Activated CD4-positive, alpha-beta T cell treated with anti-CD3 and anti-CD28 coated beads for 48 hours (primary cell): ENCODE results near the gene HSD3B1.
A peak's percentile ranks its signal among the peaks of the same experiment; 100 is the strongest.

Experiments
- DNase-seq: peaks from one replicate; pipeline ENCODE4 v3.0.0-alpha.2; 2020

Gene HSD3B1

DNA sequence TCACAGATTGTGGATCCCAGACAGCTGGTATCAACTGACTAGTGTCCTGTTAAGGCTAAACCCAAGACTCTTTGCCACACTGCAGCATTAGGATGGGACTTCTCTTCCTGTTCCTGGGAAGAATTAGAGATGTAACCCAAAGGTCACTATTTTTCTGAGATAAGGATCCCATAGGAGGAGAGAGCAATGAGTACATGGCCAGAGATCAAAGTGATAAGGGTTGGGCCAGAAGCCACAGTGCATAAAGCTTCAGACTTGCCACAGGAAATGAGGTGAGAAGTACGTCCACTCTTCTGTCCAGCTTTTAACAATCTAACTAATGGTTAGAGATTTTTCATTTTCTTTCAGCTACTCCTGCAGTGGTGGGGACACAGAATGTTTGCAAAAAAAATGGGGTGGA lies at the start of gene HSD3B1:
HSD3B1 (plus strand) TSS at position 270 of the 400 bp plus-strand sequence. CDS start 267 bp downstream, outside the sequence.
- DNase-seq: no peak

DNA sequence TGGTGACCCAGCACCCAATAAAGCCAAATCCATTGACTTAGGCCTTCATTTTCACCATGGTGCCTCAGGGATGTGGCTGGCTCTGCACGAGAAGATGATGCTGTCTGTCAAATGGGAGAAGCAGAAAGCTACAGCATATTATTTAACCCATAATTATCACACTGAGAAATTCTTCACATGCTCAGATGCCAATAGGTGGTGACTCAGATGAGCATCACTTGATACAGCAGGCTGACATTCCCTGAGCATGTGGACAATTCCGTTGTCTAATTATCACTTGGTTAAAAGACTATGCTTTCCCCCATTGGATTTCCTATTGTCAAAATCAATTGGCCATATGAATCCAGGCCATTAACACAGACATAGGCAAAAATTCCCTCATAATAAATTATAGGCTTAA lies 44.0 kb upstream of the HSD3B1 start:
- no peak for DNase-seq

DNA sequence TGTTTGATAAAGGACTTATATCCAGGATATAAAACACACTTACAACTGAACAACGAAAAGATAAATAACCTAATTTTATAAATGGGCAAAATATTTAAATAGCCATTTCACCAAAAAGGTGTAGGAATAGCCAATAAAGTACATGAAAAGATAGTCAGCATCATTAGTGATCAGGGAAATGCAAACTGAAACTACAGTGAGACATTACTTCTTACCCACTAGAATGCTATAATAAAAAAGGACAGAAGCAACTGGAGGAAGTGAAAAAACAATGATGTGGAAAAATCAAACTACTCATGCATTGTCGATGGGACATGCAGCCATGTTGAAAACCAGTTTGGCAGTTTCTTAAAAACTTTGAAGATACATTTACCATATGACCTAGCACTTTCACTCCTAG lies 43.4 kb upstream of the HSD3B1 start:
- no peak for DNase-seq

DNA sequence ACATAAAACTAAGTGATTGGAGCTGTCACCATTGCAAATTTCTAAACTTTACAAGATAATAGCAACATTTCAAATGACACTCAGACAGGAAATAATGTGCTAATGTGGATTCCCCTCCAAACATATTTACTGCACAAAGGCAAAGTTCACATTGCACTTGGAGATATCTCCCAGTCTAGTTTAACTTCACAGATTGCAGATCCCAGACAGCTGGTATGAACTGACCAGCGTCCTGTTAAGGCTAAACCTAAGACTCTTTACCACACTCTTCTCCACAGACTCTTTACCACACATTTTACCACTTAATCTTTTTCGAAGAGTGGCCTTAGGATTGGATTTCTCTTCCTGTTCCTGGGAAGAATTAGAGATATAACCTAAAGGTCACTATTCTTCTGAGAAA lies 40.6 kb upstream of the HSD3B1 start:
- no peak for DNase-seq

DNA sequence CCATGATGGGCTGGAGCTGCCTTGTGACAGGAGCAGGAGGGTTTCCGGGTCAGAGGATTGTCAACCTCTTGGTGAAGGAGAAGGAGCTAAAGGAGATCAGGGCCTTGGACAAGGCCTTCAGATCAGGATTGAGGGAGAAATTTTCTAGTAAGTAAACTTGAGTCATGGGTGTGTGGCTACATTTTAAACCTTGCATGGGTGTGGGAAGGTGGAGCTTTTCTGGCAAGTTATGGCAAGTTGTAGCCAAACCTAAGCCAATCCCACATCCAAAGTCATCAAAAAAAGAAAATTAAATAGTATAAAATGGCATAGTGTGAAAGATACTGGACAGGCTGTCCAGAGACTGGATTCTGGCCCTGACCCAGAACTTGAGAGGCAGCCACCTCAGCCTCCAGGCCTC lies 39.8 kb upstream of the HSD3B1 start:
- no peak for DNase-seq

- no peak for DNase-seq
Observed at GRCh38 chr1:119467857-119468668, 38.9 kb upstream of the HSD3B1 start.

DNA sequence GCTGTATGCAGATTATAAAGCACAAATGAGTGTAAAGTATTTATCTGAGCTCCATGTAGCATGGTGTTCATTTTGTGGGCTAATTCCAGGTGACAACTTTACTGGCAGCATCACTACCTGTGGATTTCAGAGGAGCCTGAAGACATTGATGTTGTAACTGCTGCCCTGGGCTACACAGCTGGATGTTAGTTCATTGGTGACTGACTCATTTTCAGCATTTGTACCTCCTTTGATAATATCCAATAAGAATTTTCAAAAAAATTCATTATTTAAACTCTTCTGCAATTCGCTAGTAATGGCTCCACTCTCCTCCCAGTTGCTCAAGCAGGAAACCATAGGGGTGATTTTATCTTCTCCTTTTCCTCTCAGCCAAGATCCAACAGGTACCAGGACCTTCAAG lies 37.3 kb upstream of the HSD3B1 start:
- no peak for DNase-seq

DNA sequence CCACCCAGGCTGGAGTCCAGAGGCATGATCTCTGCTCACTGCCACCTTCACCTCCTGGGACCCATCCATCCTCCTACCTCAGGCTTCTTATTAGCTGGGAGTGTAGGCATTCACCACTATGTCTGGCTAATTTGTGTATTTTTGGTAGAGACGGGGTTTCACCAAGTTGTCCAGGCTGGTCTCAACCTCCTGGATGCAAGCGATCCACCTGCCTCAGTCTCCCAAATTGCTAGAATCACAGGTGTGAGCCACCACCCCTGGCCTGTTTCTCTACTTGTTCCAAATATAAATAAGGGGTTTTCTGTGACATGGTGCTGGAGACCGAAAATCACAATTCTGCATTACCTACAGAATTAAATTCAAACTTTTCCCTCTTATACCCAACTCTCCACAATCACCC lies 36.6 kb upstream of the HSD3B1 start:
- DNase-seq: no peak

- DNase-seq: no peak
Observed at GRCh38 chr1:119470958-119471357, 36.1 kb upstream of the HSD3B1 start.

DNA sequence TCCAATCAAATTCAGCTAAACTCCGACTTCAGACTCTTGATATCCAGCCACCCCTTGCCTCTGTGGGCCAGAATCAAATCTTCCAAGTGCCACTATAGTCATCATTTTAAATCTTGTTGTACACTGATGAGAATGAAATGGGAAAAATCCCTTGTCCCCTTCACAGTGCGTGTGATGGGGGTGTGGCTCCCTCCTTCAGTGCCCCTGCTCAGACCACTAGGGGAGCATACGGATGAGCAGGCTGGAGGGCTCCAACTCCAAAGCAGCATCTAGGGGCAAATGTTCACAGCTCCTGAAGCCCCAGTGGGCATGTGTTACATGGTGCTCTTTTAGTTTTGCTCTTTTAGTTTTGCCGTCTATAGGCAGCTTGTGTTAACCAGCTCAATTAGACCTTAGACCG lies 35.4 kb upstream of the HSD3B1 start:
- no peak for DNase-seq

- no peak for DNase-seq
Observed at GRCh38 chr1:119472080-119472818, 34.8 kb upstream of the HSD3B1 start.

DNA sequence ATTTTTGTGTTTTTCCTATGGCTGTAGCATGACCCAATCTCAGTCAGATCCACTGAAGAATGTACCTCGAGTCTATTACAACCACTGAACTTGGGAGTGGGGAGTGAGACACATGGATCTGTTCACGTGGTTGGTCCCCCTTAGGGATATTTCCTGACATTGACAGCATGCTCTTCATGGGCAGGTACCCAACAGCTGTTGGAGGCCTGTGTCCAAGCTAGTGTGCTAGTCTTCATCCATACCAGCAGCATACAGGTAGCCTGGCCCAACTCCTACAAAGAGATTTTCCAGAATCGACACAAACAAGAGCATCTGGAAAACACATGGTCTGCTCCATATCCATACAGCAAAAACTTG lies 34.2 kb upstream of the HSD3B1 start:
- no peak for DNase-seq

GRCh38 chr1:119475866-119476439 lies 31.1 kb upstream of the HSD3B1 start:
- DNase-seq: peak; percentile 58

GRCh38 chr1:119477710-119478109 lies 29.3 kb upstream of the HSD3B1 start:
- DNase-seq: no peak

DNA sequence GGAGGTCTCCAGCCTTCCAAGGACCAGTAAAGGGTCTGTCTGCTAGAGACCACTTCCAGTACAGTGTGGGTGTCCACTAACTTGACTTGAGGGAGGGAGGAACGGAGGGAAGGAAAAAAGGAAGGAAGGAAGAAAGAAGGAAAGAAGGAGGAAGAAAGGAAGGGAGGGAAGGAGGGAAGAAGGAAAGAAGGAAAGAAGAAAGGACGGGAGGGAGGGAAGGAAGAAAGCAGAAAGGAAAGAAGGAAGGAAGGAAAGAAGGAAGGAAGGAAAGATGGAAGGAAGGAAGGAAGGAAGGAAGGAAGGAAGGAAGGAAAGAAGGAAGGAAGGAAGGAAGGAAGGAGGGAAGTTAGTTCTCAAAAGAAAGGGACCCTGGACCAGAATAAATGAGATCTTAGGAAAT lies 26.8 kb upstream of the HSD3B1 start:
- DNase-seq: no peak

DNA sequence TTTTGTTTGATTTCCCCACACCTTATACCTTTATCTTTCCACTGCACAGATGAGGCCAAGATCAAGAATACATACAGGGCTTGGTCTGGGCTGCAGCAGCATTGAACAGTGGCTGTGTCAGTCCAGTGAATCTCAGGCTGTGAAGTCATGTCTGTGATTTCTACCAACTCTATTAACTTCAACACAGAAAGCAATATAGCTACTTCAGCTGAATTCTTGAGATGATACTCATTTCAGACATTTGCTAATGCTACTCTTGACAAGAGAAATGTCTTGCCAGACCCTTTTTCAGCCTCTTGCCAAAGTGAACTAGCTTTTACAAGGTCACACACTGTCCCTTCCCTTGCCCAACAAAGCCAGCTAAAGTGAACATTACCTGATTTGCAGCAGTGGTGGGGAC lies 25.1 kb upstream of the HSD3B1 start:
- no peak for DNase-seq

DNA sequence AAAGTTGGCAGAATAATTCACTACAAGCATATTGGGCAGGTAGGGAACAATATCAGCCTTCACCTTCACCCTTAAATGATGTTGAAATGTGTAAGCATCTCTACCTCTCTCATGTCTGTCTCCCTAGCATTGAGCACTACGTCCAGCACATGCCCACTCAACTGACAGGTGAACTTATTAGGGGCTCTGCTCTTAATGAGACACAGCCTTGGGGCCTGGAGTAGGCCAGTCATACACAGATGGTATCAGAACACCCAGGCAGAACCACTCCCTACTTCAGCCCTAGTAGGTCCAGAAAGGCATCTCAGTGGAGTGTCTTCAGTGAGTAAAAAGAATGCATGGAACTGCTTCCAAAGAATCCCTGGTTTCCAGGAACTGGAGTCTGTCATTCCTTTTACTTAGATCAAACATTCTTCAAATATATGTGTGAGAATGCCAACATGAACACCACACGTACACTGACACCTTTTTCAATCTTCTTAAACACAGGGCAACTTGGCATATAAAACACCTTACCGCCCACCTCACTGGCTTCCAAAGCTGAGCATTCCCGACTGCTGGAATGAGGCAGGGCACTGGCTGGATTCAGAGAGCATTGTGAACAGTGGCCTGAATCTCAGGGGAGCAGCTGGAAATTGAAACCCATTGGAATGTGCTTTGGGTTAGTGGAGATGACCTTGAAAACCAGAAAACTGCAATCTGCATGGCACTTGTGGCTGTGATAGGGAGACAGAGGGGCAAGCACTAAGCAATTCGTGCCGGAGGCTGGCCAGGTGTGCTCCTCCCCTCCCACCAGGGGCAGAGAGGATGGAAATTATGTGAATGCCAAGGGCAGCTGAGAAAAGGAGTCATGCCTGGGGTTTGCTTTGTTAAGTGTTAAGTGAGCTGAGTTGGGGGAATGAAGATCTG lies 24.2 kb upstream of the HSD3B1 start:
- DNase-seq: no peak

DNA sequence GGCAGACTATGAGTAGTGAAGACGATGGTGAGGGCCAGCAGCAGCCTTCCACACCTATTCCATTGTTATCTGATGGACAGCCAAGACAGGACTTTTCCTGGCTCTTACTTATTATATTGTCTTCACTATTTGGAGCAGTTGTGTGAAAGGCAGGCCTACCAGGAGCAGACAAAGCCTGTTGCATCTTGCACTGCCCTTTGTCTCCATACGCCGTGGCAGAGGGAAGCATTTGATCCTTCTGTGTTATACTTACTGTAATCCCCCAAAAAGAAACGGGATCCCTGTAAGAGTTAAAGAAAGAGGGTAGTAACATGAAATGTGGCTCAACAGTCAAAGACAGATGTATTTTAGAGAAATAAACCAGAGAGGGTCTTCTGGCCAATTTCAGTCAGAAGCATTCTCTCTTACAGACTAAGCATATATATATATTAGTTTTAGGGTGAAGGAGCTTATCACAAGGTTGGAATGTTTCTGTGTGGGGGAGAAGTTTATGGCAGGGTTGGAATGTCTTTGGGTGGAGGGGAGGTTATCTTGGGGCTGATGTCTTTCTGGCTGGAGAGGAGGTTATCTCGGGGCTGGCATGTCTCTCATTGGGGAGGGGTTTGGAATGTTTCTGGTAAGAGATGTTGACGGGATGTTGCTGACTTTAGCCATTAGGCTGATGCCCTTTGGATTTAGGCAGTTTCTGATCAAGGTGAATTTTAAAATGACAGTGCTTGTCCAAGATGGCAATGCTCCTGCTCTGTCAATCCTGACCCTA lies 23.4 kb upstream of the HSD3B1 start:
- DNase-seq: no peak

- DNase-seq: no peak
Observed at GRCh38 chr1:119485201-119485600, 21.8 kb upstream of the HSD3B1 start.

DNA sequence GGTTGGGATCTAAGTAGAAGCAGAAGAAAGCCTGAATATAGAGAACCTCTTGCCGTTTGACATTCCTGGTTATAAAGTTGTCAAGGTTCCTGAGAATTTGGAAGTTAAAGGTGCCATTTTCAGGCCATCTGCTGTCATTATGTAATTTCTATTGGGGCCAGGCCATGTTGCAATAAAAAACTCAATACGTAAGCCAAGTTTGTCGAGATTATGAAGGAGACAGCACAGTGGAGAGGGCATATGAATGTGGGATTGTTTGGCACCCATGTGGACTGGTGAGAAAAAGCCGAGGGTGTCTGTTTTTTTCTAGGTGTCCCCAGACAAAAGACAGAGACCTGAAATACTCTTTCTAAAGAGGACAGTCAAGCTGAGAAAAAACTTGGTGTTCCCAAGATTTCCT lies 18.8 kb upstream of the HSD3B1 start:
- DNase-seq: no peak

DNA sequence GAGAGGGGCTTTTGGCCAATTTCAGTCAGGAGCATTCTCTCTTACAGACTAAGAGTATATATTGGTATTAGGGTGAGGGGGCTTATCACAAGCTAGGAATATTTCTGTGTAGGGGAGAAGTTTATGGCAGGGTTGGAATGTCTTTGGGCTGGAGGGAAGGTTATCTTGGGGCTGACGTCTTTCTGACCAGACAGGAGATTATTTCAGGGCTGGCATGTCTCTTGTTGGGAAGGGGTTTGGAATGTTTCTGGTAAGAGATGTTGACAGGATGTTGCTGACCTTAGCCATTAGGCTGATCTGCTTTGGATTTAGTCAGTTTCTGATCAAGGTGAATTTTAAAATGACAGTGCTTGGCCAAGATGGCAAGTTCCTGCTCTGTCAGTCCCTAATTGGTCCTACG lies 17.8 kb upstream of the HSD3B1 start:
- no peak for DNase-seq

GRCh38 chr1:119490925-119491324 lies 16.1 kb upstream of the HSD3B1 start:
- DNase-seq: no peak
